HepG2 (cell line): ENCODE results near the gene SH3YL1.

Experiments
- CBX2 ChIP-seq, 2 experiments: fragments of 200-600 bp in 1 of 2; sonication (generic); formaldehyde crosslinking in 1 of 2; IDR thresholded peaks; 2 replicates each; pipeline versions ENCODE4 v1.7.0 to v1.8.1; 2018 to 2022; ENCODE audit warnings: low read depth in 2 of 2, low read length in 1 of 2, mild to moderate bottlenecking in 1 of 2, missing genetic modification reagents in 1 of 2
- GABPA ChIP-seq, 2 experiments: IDR thresholded peaks; 2 replicates each; pipeline ENCODE4 v1.6.1; 2011 to 2016; ENCODE audit warnings: low read depth in 2 of 2, low read length in 1 of 2, missing biosample characterization in 1 of 2, missing genetic modification characterization in 1 of 2
- MTA3 ChIP-seq: sonication (generic); formaldehyde crosslinking; IDR thresholded peaks from 2 replicates; pipeline ENCODE4 v1.4.0; 2020; ENCODE audit warnings: missing genetic modification reagents
- MXI1 ChIP-seq: IDR thresholded peaks from 3 replicates; pipeline ENCODE4 v1.6.1; 2012; ENCODE audit warnings: low read depth, low read length, inconsistent platforms, borderline replicate concordance
- POLR2A ChIP-seq, 2 experiments: IDR thresholded peaks; 2 replicates each; pipeline ENCODE4 v1.6.1; 2011; ENCODE audit warnings: low read depth in 2 of 2, low read length in 2 of 2, mild to moderate bottlenecking in 1 of 2, moderate library complexity in 1 of 2; ENCODE audit not compliant: insufficient read depth in 1 of 2
- ZNF746 ChIP-seq: sonication (generic); formaldehyde crosslinking; IDR thresholded peaks from 2 replicates; pipeline ENCODE4 v1.8.0; 2022; ENCODE audit warnings: mild to moderate bottlenecking, missing genetic modification reagents

GRCh38 chr2:195932-196331 lies 67.9 kb downstream of the SH3YL1 start:
- TF ChIP-seq MXI1 (no peak), ZNF746 (no peak), MTA3 (CRISPR knock-in tag) (no peak), CBX2 (IDR thresholded peaks at IDR 0.05; ENCODE audit: low read depth, low read length) (no peak), CBX2 (CRISPR knock-in tag; IDR thresholded peaks at IDR 0.05; ENCODE audit: low read depth) (no peak), POLR2A (IDR thresholded peaks at IDR 0.05; ENCODE audit: insufficient read depth in 1 of 2, low read depth in 2 of 2, low read length in 2 of 2) (no peak), GABPA (IDR thresholded peaks at IDR 0.05; ENCODE audit: low read depth, low read length) (no peak), GABPA (CRISPR knock-in tag; IDR thresholded peaks at IDR 0.05; ENCODE audit: low read depth) (no peak)
